HG03175 (cell line): ENCODE data around the gene B3GAT3.
"Not testable (repeated sequence)": the region's sequence is repeated elsewhere in the genome, so short reads cannot be mapped to it uniquely, and the experiment has no call there.

Source experiments
- ATAC-seq: cut with Tn5 transposase; IDR thresholded peaks from one replicate; pipeline ENCODE4 v1.9.1; 2021; ENCODE audit warnings: mild to moderate bottlenecking, moderate library complexity; ENCODE audit not compliant: unreplicated experiment

The B3GAT3 gene

DNA sequence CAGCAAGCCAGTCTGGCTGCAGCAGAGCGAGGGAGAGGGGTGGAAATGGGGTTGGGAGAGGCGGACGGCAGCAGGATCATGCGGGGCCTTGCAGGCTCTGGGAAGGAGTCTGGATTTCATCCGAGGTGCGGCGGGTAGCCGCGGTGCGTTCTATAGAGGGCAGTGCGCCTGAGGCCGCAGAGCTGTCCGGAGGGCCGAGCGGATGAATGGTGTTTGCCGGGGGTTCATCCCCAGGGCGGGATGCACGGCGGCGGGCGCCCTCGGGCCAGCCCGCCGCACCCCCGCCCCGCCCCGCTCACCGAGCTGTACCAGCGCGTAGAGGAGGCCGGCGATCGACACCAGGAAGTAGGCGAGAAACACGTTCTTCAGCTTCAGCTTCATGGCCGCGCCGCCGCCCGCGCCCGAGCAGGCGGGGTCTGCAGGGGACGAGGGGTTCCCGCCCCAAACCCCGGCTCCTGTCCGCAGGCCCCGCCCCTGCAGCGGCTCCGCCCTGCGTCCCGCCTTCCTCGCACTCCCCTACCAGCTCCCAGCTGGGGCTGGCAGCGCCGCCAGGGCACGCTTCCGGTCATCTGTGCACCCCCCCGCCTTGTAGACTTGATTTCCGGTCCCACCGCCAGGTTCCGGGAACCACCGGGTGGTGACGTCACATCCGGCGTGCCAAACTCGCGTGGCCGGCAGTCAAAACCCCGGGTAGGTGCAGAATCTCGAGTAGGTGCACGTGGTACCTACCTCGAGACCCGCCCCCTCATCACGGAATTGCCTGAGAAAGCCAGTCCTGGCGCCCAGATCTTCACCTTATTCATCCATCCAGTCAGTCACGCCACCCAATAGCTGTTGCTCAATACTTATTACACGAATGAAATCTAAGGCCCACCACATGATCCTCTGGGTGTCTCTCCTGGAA lies at the start of gene B3GAT3:
Gene B3GAT3, minus strand, starts transcription at position 420 of the 904 bp plus-strand sequence. Its CDS starts 39 bp downstream, at position 381.
- peak; percentile 96 for ATAC-seq

DNA sequence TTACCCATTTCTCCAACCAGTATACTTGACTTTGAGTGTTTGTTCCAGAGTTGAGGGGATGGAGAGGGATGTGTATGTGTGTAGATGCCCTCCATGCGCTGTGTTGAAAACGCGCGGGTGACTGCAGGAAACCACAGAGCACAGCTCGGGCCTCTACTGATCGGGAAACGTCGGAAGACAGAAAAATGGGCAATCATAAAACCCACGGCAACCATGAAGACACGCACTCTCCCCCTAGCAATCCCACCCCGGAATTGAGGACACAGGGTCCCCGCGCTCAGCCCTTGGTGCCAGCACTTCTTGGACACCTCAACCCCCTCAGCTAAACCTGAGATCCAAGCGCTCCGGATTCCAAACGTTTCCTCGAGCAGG lies 49.4 kb upstream of the B3GAT3 start:
- peak; percentile 4 for ATAC-seq

DNA sequence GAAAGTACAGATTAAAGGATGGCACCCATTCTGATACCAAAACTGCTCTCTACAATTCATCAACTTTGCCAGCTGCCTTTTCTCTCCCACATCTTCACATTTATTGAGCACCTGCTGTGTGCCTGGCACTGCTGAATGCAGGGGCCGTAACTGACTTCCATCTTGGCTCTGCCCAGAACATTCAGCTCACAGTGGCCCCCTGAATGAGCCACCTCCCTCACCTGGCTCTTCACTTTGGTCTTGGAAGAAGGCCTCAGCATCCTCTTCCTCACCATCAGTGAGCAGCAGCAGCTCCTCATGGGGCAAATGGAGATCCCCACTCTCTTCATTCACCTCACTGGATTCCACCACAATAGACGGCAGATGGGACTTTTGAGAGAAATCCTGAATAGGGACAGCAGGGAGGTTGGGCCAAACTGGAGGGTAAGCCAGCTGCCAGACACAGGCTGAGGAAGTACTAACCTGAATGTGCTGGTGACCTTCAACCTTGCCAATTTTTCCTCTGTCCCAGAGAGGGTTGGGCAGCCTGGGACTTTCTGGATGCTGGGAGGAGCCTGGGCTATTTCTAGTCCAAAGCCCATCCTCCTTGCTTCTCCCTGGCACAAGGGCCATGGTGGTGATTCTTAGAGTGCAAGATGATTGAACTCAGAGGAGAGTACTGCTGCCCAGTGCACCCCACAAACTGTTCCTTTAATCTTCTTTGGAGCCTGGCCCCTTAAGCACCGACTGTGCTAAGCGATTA lies 47.8 kb upstream of the B3GAT3 start:
- no peak for ATAC-seq

DNA sequence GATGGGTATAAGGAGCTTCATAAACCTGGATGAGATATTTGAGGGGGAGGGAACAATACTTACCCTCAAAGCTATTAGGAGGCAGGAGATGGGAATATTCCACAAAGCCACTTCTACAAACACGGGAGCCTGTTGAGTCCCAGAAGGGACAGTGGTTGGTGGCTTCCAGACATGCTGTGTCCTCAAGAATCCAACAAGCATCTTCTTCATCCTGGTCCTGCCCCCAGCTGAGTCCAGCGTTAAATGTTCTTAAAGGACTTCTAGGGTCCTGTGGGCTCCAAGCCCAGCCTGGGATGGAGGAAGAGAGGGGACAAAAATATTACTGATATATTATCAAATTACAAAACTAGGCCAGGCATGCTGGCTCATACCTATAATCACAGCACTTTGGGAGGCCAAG lies 45.7 kb upstream of the B3GAT3 start:
- no peak for ATAC-seq

DNA sequence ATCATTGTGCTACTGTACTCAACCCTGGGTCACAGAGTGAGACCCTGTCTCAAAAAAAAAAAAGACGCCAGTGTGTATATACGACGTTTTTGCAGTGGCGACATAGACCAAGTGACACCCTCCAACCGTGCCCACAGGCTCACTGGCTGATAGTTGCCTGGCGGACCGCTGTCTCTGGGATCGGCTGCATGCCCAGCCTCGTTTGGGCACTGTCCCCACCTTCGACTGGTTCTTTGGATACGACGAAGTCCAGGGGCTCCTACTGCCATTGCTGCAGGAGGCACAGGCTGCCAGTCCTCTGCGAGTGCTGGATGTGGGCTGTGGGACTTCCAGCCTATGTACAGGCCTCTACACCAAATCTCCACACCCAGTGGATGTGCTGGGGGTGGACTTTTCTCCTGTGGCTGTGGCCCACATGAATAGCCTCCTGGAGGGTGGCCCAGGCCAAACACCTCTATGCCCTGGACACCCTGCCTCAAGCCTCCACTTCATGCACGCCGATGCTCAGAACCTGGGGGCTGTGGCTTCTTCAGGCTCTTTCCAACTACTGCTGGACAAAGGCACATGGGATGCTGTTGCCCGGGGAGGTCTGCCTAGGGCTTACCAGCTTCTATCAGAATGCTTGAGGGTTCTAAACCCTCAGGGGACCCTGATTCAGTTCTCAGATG lies 44.6 kb upstream of the B3GAT3 start:
- no peak for ATAC-seq

DNA sequence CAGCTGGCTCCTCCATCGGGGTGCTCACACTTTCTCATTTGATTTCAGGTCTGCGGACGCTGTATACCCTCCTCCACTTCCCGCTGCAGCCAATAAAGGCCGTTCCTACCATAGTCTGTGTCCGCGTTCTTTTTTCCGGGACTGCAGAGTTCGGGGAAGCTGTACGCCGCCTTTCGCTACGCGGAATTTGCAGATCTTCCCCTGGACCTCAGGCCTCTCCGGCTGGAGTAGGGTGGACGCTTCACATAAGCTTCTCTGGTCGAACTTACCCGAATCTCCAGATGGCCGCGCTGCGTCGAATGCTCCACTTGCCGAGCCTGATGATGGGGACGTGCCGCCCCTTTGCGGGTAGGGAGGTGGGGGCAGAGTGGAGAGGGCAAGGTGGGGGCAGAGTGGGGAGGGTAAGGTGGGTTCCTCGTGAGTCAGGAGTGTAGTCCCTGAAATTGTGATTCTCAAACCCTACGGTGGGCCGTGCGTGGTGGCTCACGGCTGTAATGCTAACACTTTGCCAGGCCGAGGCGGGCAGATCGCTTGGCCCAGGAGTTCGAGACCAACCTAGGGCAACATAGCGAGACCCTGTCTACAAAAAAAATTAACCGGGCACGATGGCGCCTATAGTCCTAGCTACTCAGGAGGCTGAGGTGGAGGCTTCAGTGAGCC lies 43.9 kb upstream of the B3GAT3 start:
- peak; percentile 16 for ATAC-seq

DNA sequence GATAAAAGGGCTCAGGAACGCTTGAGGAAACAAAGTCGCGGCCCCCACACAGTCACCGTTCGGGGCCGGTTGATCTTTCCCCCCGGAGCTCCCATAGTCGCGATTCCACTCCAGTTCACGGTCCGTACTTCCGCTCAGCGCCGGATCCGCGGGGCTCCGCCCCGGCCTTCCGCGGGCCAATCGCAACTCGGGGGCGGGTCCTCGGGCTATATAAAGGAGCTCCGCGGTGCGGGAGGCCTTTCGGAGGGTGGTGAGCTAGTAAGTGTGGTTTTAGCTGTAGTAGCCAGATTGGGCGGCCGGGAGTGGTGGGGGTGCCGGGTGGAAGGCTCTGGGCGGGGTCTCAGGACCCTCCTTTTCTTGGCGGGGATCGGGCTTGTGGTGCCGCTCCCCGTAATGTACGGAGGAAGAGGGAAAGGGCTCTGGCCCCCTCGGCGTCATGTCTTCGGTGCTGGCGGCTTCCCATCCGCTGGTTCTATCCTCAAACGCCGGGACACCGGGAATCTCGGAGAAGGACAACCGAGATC lies 43.4 kb upstream of the B3GAT3 start, which contains the start of the genes C11orf98 and CSKMT:
Gene C11orf98, minus strand, starts transcription at position 136 of the 524 bp plus-strand sequence. Its CDS starts 41 bp downstream, at position 95.
Gene CSKMT, plus strand, starts transcription at position 238 of the 524 bp plus-strand sequence. CDS start 568 bp downstream, outside the sequence.
- peak; percentile 87 for ATAC-seq

DNA sequence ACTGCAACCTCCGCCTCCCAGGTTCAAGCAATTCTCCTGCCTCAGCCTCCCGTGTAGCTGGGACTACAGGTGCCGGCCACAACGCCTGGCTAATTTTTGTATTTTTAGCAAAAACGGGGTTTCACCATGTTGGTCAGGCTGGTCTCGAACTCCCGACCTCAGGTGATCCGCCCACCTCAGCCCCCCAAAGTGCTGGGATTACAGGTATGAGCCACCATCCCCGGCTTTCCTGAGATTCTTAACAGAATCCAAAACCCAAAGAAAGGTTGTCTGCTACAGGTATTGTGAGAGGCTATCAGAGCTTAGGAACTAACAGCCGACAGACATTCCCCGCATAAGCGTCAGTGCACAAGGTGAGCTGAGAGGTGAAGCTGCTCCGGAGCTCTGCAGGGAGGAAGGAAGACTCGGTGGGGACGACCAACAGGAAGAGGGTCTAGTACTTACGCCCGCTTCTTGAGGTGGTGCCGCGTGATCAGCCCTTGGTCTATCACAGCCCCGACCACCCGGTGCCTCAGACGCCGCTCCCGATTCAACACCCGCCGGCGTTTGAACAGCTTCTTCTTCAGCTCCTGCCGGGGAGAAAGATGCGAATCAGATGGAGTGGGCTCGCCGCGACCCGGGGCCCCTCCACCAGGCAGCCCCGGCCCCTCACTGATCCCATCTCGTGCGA lies 42.8 kb upstream of the B3GAT3 start:
- ATAC-seq = peak; percentile 41

DNA sequence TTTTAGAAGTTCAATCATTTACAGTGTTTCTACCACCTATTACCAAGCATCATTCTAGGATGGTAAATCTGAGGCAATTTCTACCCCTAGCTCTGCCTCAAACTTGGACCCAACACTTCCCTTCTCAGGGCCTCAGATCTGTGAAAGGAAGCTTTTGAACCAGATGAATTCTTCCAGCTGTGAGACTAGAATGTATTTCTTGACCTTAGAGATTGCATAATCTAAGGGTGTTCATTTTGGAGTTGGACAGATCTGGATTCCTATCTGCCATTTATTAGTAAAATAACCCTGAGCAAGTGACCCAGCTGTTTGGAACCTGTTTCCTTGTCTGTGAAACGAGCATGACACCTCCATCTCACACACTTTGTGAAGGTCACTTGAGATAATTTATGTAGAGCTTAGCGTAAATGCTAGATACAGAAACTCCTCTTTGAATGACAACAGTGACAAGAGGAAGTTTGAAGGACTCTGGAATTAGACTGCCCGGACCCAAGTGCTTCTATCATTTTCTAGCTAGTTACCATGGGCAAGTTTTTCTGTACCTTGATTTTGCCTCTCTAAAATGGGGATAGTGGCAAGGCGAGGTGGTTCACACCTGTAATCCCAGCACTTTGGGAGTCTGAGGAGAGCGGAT lies 35.1 kb upstream of the B3GAT3 start:
- ATAC-seq = no peak

DNA sequence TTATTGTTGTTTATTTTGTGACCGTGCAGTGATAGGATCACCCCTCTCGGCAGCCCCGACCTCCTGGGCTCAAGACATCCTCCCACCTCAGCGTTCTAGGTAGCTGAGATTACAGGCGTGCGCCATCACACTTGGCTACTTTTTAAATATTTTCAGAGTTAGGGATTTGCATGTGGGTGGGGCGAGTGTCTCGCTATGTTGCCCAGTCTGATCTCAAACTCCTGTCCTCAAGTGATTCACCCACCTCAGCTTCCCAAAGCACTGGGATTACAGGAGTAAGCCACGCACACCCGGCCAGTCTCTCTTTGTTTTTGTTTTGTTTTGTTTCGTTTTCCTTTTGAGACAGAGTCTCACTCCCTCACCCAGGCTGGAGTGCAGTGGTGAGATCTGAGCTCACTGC lies 32.5 kb upstream of the B3GAT3 start:
- ATAC-seq = no peak

DNA sequence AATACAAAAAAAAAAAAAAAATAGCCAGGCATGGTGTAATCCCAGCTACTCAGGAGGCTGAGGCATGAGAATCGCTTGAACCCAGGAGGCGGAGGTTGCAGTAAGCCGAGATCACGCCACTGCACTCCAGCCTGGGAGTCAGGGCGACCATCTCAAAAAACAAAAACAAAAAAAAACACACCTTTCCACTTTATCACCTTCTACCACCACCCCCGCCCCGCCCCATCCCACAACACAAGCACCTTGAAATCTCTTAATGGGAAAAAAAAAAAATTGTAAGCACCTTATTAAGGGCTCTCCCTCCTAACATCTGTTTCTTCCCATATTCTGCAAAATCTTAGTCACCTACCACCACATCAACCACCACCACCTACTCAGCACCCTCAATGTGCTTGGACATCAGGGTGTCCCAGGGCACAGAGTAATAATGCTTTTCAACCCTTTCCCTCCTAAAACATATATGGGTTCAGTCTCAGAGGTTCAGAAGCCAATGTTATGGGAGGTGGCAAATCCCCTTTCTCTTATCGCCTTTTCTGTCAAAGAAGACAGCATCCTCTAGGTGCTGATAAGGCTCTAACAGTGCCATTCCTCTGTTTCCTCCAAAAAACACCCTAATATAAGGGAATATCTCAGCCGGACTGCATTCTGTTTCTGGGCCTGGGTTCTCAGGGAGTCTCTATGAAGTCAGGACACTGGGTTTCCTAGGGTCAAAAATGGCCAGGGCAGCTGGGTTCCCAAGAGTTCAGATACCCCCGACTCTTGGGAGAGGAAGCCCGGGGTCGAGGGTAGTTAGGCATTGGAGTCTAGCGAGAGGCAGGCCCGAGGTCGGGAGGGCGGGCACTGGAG lies 30.6 kb upstream of the B3GAT3 start:
- ATAC-seq = no peak

DNA sequence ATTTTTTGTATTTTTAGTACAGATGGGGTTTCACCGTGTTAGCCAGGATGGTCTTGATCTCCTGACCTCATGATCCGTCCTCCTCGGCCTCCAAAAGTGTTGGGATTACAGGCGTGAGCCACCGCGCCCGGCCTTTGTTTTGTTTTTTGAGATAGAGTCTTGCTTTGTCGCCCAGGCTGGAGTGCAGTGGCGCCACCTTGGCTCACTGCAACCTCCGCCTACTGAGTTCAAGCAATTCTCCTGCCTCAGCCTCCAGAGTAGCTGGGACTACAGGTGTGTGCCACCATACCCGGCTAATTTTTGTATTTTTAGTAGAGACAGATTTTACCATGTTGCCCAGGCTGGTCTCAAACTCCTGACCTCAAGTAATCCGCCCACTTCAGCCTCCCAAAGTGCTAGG lies 28.5 kb upstream of the B3GAT3 start:
- not testable (repeated sequence) for ATAC-seq

DNA sequence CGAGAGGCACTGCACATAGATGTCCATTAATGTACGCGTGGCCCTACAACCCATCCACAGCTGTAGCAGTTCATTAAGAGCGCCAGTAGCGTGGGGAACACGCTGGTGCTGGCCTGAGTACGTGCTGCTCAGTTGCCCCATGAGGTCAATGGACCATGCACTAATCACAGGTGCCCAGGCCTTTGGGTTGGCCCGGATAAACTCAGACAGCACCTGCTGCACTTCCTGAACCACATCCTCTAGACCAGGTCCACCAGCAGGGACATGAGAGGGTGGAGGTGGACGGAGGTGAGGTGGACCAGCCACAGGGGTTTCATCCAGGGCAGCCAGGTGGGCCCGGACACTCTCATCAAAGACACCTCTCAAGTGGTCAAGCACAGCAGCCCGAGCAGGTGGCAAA lies 27.7 kb upstream of the B3GAT3 start:
- ATAC-seq = no peak

DNA sequence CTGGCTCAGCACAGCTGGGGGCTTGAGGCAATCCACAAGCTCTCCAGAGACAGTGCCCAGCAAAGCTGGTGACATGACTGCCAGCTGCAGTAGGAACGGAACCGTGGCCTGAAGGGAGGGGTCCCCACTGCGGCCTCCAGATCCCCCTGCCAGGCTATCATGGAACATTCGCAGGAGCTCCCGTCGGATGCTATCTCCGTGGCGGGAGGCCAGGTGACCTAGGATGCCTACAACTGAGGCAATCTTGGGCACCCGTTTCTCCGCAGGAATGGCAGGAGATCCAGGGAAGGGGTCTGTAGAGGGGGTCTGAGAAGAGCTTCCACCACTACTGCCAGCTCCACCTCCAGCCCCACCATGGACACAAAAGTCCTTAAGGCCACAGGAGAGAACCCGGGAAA lies 27.2 kb upstream of the B3GAT3 start:
- ATAC-seq = no peak

DNA sequence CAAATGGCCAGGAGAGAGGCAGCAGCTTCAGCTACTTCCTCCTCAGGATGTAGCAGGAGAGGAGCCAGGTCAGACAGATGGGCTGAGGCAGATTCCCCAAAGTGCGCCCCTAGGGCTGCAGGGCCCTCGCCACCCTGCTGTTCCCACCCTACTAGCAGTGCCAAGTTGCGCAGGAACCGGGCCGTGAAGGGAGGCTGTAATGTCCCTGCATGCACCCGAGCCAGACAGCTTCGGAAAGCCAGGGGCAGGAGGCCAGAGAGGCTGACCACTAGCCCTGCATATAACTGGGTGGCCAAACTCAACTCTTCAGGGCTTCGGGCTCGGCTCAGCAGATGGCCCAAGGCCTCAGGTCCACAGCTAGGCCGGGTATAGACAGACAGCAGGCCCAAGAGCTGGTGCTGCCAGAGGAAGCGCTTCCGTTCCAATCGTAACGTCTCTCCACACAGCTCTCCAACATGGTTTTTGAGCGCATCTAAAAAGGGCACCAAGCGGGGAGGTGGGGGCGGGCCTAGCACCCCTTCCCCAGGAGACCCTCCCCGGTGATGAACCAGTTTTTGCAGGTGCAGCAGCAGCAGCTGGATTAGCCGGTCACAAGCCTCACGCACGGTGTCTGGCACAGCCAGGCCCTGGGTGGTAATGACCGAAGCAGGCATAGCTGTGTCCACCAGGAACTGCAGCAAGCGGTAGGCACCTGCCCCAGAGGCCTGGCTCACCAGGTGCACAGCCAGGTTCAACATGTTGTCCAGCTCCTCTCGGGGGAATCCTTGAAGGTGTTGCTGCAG lies 26.6 kb upstream of the B3GAT3 start:
- ATAC-seq = no peak

DNA sequence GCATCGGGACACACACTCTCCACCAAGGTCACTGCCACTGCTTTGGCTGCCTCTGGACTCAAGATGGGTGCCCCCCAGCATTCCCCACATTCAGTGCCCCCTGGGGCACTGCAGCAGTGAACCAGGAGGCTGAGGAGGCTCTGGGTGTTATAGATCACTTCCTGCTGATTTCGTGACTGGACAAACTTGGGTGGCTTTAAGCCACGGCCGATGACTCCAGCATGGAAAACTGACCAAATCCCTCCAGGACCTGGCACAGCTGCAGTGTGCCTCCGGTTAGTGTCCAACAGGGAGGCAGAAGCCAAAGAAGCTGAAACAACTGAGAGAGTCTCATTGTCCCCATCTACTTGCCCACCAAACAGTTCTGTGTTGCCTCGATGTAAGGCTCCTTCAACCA lies 25.8 kb upstream of the B3GAT3 start:
- ATAC-seq = no peak

DNA sequence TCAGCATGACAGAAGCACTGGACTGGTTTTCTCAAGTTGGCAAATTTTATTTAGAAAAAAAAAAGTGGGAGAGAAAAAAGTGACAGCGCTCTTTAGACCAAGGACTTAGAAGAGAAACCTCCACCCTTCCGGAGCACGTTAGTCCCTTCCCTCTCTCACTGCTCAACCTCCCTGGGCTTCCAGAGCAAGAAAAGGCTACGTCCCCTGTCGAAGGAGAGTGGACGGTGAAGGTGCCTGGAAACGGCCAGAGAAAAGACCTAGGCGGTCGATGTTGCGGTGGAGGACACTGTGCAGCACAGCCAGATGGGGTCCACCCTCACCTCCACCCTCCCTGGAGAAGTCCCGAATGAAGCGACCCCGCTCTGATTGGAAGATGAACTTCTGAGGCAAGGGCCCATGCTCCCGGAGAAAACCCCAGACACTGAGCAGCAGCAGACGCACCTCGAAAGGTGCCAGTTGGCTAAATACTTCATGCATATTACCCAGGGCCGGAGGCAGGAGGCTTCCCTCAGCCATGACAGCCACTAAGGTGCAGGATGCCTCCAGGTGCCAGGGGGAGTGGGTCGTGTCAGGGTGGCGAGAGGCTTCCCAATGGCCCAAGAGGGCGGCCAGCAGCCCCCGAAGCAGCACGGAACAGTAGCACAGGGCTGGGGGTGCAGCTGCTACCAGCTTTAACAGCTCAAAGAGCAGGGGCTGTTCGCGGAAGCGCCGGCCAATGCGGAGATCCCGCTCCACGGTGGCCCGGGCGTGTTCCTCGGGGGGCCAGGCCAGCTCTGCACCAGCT lies 25.2 kb upstream of the B3GAT3 start:
- no peak for ATAC-seq
